D721Med (cell line): ENCODE measurements around the gene PHACTR3.

Experiments used
- DNase-seq: peaks from one replicate; pipeline ENCODE4 v3.0.0; 2011; ENCODE audit warnings: low spot score; ENCODE audit not compliant: insufficient read length
- FAIRE-seq: peaks from 2 replicates; lab custom pipeline; 2011; peaks lifted over from hg19 to GRCh38; lab: Jason Lieb, UNC
- TF ChIP-seq, protein P1 (sequence below): IDR thresholded peaks from 2 replicates; pipeline ENCODE4 v1.5.1; 2012; ENCODE audit warnings: mild to moderate bottlenecking, control low read depth; ENCODE audit not compliant: insufficient read depth; ENCODE audit errors: missing control alignments

PHACTR3 gene

DNA sequence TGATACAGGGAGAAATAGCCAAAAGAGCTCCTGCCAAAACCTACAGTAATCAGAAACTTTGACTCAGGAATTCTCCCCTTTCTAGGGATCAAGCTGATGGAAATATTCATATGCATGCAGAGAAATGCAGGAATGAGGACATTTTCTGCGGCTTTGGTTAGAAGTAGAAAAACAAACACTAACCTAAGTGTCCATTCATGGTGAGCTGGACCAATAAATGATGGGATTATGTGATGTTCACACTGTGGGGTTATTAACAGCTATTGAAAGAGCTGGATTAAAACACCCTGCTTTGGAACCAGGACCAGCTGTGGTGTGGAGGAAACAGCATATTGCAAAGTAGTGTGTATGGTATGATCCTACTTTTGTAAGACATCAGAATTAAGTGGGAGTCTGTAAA lies 186.0 kb downstream of the PHACTR3 start:
- FAIRE-seq: no peak
- TF ChIP-seq, protein P1, sequence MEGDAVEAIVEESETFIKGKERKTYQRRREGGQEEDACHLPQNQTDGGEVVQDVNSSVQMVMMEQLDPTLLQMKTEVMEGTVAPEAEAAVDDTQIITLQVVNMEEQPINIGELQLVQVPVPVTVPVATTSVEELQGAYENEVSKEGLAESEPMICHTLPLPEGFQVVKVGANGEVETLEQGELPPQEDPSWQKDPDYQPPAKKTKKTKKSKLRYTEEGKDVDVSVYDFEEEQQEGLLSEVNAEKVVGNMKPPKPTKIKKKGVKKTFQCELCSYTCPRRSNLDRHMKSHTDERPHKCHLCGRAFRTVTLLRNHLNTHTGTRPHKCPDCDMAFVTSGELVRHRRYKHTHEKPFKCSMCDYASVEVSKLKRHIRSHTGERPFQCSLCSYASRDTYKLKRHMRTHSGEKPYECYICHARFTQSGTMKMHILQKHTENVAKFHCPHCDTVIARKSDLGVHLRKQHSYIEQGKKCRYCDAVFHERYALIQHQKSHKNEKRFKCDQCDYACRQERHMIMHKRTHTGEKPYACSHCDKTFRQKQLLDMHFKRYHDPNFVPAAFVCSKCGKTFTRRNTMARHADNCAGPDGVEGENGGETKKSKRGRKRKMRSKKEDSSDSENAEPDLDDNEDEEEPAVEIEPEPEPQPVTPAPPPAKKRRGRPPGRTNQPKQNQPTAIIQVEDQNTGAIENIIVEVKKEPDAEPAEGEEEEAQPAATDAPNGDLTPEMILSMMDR: no peak
- no peak for DNase-seq

DNA sequence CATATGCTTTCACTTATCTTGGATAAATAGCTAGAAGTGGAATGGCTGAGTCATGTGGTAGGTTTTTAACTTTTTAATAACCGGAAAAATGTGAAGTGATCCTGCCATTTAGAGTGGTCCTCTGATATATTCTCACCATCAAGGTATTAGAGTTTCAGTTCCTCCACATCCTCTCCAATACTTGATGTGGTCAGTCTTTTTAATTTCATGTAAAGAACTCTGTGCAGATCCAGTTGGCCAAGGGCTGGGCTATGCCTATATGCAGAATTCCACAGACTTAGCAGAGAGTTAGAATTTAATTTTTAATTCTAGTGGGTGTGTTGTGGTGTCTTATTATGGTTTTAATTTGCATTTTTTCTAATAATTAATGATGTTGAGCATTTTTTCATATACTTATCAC lies 188.0 kb downstream of the PHACTR3 start:
- TF ChIP-seq, protein P1: no peak
- DNase-seq: no peak
- no peak for FAIRE-seq

DNA sequence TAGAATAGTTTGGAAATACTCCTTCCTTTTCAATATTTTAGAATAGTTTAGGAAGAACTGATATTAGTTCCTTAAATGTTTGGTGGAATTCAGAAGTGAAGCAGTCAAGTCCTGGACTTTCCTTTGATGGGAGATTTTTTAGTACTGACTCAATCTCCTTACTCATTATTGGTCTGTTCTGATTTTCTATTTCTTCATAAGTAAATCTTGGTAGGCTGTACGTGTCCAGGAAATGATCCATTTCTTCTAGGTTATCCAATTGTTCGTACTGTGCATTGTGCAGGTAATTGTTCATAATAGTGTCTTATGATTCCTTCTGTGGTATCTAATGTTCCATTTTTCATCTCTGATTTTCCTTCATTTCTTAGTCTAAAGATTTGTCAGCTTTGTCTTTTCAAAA lies 190.2 kb downstream of the PHACTR3 start:
- DNase-seq (no peak), FAIRE-seq (no peak)
- TF ChIP-seq, protein P1: no peak

DNA sequence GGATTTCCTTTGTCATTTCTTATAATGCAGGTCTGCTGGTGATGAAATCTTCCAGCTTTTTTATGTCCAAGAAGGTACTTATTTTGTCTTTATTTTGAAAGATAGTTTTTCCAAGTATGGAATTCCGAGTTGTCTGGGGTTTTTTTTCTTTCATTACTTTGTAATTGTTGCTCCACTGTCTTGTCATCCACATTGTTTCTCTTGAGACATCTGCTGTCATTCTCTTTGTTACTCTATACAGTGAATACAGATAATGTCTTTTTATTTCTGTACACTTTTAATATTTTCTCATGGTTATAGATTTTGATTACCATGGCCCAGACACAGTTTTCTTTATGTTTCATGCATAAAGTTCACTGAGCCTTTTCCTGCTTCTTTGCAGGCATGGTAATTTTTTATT lies 196.0 kb downstream of the PHACTR3 start:
- DNase-seq (no peak), FAIRE-seq (no peak)
- TF ChIP-seq, protein P1: no peak

DNA sequence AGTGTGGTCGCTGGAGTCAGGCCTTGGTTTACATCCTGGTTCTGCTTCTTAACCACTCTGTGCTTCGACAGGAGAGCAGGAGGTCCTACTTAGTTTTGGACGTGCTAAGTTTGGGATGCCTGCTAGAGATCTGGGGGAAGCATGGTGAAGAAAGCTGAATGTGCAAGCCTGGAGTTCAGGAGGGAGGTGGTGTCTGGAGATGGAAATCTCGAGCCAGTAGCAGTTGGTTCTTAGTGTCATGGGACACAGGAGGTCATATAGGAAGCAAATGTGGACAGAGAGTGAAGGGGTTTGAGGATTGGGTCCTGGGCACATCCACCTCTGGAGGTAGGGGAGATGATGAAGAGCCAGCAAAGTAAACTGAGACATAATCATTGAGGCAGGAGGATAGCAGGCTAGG lies 197.7 kb downstream of the PHACTR3 start:
- FAIRE-seq: no peak
- TF ChIP-seq, protein P1: no peak
- no peak for DNase-seq

DNA sequence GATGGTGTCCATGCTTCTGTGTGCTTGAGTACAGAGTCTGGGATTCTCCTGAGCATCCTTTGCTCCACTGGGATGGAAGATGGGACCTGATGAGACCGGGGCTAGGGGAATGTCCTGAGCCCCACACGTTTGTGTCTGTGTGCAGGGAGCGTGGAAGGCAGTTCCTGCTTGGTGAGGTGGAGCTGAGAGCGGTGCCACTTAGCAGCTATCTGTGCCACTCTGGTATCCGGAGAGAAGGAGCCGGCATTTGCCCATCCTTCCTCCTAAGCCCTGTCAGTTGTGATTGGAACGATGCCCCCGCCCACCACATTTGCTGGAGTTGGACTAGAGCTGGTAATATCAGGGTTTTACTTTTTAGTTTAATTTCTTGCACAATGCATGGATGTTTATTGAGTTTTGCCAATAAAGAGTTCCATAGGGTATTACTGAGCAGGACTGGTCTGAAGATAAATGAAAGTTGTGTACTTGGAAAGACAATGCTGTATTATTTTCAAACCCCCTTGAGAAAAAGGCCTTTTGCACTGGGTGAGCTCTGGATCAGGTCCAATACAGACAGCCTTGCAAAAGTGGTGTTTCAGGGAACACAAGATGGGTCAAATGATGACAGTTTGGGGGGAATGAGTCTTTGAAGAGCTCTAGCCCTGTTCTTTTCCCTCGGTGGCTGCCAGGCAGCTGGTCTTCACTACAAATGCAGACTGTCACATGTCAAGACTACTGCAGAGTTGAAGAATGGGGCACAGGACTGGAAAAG lies 198.3 kb downstream of the PHACTR3 start:
- DNase-seq: no peak
- TF ChIP-seq, protein P1: no peak
- no peak for FAIRE-seq

DNA sequence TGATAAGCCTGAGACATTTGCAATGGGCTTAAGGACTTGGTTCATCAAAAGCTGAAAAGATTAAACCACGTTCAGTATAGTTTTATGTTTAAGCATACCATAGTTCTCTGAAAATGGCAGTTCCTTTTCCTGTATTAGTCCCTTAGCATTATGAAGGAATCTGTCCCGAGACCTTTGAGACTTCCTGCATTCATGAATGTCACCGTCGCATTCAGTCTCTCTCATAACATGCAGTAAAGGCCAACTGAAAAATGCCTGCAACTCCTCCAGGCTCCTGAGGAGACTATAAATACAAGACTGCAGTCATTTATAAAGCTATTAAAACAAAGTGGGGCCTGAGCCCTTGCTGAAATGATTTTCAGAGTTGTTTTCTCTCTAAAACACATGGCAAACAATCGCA lies 200.0 kb downstream of the PHACTR3 start:
- TF ChIP-seq, protein P1: no peak
- FAIRE-seq: no peak
- DNase-seq: no peak
